GM12878 (cell line): ENCODE measurements around the gene TMPRSS3. TPM values are rescaled to one million over a fixed set of nuclear protein-coding genes. Genes with fewer than 3 reads are reported as not detected.

Experiments used
- CBFB ChIP-seq: IDR thresholded peaks from 2 replicates; pipeline ENCODE4 v1.6.1; 2016; ENCODE audit warnings: antibody characterized with exemption, low read depth
- DPF2 ChIP-seq: fragments of 450-650 bp; IDR thresholded peaks from 2 replicates; pipeline ENCODE4 v1.6.1; 2017; ENCODE audit warnings: mild to moderate bottlenecking
- IKZF1 ChIP-seq: fragments of 450-650 bp; conservative IDR thresholded peaks from 2 replicates; pipeline ENCODE4 v1.6.1; 2017; ENCODE audit warnings: antibody characterized with exemption, mild to moderate bottlenecking
- IKZF2 ChIP-seq, 2 experiments: fragments of 450-650 bp; IDR thresholded peaks; 2 replicates each; pipeline ENCODE4 v1.6.1; 2017; ENCODE audit warnings: mild to moderate bottlenecking in 2 of 2, moderate library complexity in 2 of 2
- STAT3 ChIP-seq: IDR thresholded peaks from 2 replicates; pipeline ENCODE4 v1.6.1; 2011; ENCODE audit warnings: low read depth, low read length, improper control_type of control experiment
- YBX1 ChIP-seq: fragments of 450-650 bp; IDR thresholded peaks from 2 replicates; pipeline ENCODE4 v1.6.1; 2016; ENCODE audit warnings: antibody characterized with exemption
- polyA plus RNA-seq, 11 experiments: library from polyadenylated mRNA; depleted of rRNA in 4 of 11; unstranded in 6 of 11; stranded (reverse) in 5 of 11; fragments of >200 nt; fragmentation: Nextera tagmentation in 4 of 11; fragmentation: Illumina TruSeq in 1 of 11; extraction: Ambion mirVana in 4 of 11; extraction: Trizol in 1 of 11; gene quantifications; 1 replicate in 1 of 11; 2 replicates in 10 of 11; pipeline versions ENCODE4 v1.2.1 to v1.2.3, GENCODE V29; 2011 to 2016; ENCODE audit warnings: inconsistent platforms in 2 of 11, missing spikeins in 2 of 11, low read depth in 1 of 11
- total RNA-seq, 4 experiments: library from RNA; depleted of rRNA in 3 of 4; stranded (reverse); fragments of >200 nt in 3 of 4; fragmentation: Illumina TruSeq in 1 of 4; extraction: Trizol in 1 of 4; gene quantifications; 2 replicates each; pipeline versions ENCODE4 v1.2.1 to v1.2.3, GENCODE V29; 2013 to 2021
- TF ChIP-seq, protein P1 (sequence below): fragments of 450-650 bp; IDR thresholded peaks from 2 replicates; pipeline ENCODE4 v1.6.1; 2016; ENCODE audit warnings: mild to moderate bottlenecking, moderate library complexity, borderline replicate concordance
- TF ChIP-seq, protein P2 (sequence below): IDR thresholded peaks from 2 replicates; pipeline ENCODE4 v1.6.1; 2011; ENCODE audit warnings: borderline replicate concordance, low read depth, mild to moderate bottlenecking, moderate library complexity, low read length; ENCODE audit not compliant: insufficient read depth, poor library complexity, severe bottlenecking

TMPRSS3 gene
- total and polyA plus RNA-seq, 10 of the 15 experiments (the other 5 are each of a cell fraction or from before 2014, with no cell fraction given), result 0.51 to 1.5 (median 0.82) TPM; not detected in 1

DNA sequence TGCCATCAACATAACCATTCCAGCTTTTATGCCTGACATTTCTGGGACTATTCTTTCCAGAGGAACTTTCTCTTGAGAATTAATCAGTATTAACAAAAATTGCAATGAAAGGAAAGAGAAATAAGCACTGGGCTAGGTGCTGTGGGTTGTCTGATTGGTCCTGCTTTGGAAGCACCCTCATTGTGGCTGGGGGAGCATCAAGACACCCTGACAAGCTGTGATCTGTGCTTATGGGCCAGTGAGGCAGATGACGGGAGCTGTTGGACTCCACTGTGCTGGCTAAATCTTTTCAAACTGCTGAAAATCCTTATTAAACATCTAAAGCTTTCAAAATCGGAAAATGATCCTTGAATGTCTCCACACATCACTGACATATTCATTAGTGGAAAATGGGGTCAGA lies 27.8 kb upstream of the TMPRSS3 start (continued):
- TF ChIP-seq, protein P1, sequence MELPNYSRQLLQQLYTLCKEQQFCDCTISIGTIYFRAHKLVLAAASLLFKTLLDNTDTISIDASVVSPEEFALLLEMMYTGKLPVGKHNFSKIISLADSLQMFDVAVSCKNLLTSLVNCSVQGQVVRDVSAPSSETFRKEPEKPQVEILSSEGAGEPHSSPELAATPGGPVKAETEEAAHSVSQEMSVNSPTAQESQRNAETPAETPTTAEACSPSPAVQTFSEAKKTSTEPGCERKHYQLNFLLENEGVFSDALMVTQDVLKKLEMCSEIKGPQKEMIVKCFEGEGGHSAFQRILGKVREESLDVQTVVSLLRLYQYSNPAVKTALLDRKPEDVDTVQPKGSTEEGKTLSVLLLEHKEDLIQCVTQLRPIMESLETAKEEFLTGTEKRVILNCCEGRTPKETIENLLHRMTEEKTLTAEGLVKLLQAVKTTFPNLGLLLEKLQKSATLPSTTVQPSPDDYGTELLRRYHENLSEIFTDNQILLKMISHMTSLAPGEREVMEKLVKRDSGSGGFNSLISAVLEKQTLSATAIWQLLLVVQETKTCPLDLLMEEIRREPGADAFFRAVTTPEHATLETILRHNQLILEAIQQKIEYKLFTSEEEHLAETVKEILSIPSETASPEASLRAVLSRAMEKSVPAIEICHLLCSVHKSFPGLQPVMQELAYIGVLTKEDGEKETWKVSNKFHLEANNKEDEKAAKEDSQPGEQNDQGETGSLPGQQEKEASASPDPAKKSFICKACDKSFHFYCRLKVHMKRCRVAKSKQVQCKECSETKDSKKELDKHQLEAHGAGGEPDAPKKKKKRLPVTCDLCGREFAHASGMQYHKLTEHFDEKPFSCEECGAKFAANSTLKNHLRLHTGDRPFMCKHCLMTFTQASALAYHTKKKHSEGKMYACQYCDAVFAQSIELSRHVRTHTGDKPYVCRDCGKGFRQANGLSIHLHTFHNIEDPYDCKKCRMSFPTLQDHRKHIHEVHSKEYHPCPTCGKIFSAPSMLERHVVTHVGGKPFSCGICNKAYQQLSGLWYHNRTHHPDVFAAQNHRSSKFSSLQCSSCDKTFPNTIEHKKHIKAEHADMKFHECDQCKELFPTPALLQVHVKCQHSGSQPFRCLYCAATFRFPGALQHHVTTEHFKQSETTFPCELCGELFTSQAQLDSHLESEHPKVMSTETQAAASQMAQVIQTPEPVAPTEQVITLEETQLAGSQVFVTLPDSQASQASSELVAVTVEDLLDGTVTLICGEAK, result no peak
- TF ChIP-seq DPF2, result 0 out of 2 replicates have a peak, but pooled peaks have one; percentile 2
- TF ChIP-seq IKZF2 (IDR thresholded peaks at IDR 0.05), result peak in 1 of 2 experiments; percentile 63; a peak in 1 of 4 replicates
- no peak for TF ChIP-seq YBX1
- 0 out of 2 replicates have a peak, but pooled peaks have one; percentile 20 for TF ChIP-seq IKZF1
- no peak for TF ChIP-seq STAT3
- no peak for TF ChIP-seq CBFB
- TF ChIP-seq, protein P2, sequence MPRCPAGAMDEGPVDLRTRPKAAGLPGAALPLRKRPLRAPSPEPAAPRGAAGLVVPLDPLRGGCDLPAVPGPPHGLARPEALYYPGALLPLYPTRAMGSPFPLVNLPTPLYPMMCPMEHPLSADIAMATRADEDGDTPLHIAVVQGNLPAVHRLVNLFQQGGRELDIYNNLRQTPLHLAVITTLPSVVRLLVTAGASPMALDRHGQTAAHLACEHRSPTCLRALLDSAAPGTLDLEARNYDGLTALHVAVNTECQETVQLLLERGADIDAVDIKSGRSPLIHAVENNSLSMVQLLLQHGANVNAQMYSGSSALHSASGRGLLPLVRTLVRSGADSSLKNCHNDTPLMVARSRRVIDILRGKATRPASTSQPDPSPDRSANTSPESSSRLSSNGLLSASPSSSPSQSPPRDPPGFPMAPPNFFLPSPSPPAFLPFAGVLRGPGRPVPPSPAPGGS, result no peak
